PC-9 (cell line): ENCODE measurements around the gene PARVG. TPM values are rescaled to one million over a fixed set of nuclear protein-coding genes. Genes with fewer than 3 reads are reported as not detected.

Experiments used
- BruUV-seq: library from RNA; stranded (reverse); fragments of 400-500 nt; replicated peaks from 2 replicates; lab custom pipeline; 2021; lab: Mats Ljungman, UMichigan
- CTCF ChIA-PET: fragments of 300-600 bp; sonication (Branson Sonifier 250); formaldehyde crosslinking; loops from one replicate; lab custom pipeline; 2022; ENCODE audit warnings: antibody characterized with exemption; lab: Charles Lee
- POLR2A ChIA-PET: fragments of 300-600 bp; sonication (Branson Sonifier 250); formaldehyde crosslinking; loops from one replicate; lab custom pipeline; 2022; ENCODE audit warnings: antibody characterized with exemption; ENCODE audit not compliant: unreplicated experiment; lab: Charles Lee
- DNase-seq, 2 experiments: peaks; one replicate each; pipeline versions ENCODE4 v3.0.0 to v3.0.0-alpha.2; 2015 to 2022; ENCODE audit warnings: mixed read lengths in 1 of 2
- H2AFZ ChIP-seq: fragments of 200-600 bp; sonication (generic); 2 replicates; pipeline ENCODE4 v1.8.1; 2017; ENCODE audit warnings: antibody characterized with exemption
- H3F3A ChIP-seq: fragments of 200-600 bp; sonication (generic); 2 replicates; pipeline ENCODE4 v1.8.1; 2017; ENCODE audit warnings: antibody characterized with exemption, mild to moderate bottlenecking, low read depth; ENCODE audit not compliant: insufficient read depth
- H3K27ac ChIP-seq: fragments of 200-600 bp; sonication (generic); 2 replicates; pipeline ENCODE4 v1.6.1; 2016; ENCODE audit warnings: mixed run types
- H3K27me3 ChIP-seq: fragments of 200-600 bp; sonication (generic); 2 replicates; pipeline ENCODE4 v1.6.1; 2016; ENCODE audit warnings: low read depth, mixed run types; ENCODE audit not compliant: insufficient read depth
- H3K36me3 ChIP-seq: fragments of 200-600 bp; sonication (generic); 2 replicates; pipeline ENCODE4 v1.6.1; 2016; ENCODE audit warnings: low read depth, mixed run types
- H3K4me1 ChIP-seq: fragments of 200-600 bp; sonication (generic); replicated peaks from 2 replicates; pipeline ENCODE4 v1.6.1; 2016; ENCODE audit warnings: mixed run types; ENCODE audit not compliant: insufficient read depth
- H3K4me2 ChIP-seq: fragments of 200-600 bp; sonication (generic); 2 replicates; pipeline ENCODE4 v1.6.1; 2017; ENCODE audit warnings: mixed run types
- H3K4me3 ChIP-seq: fragments of 200-600 bp; sonication (generic); 2 replicates; pipeline ENCODE4 v1.6.1; 2016; ENCODE audit warnings: mixed run types
- H3K79me2 ChIP-seq: fragments of 200-600 bp; sonication (generic); 2 replicates; pipeline ENCODE4 v1.6.1; 2017; ENCODE audit warnings: low read depth, mixed run types
- H3K9me2 ChIP-seq: fragments of 200-600 bp; sonication (generic); 2 replicates; pipeline ENCODE4 v1.8.1; 2017; ENCODE audit warnings: mild to moderate bottlenecking; ENCODE audit not compliant: insufficient read depth
- H3K9me3 ChIP-seq: fragments of 200-600 bp; sonication (generic); 2 replicates; pipeline ENCODE4 v1.8.1; 2016; ENCODE audit warnings: low read depth; ENCODE audit not compliant: insufficient read depth
- H4K20me1 ChIP-seq: fragments of 200-600 bp; sonication (generic); 2 replicates; pipeline ENCODE4 v1.8.1; 2017; ENCODE audit not compliant: insufficient read depth
- EZH2 ChIP-seq: fragments of 200-600 bp; sonication (generic); IDR thresholded peaks from 2 replicates; pipeline ENCODE4 v1.8.0; 2017; ENCODE audit warnings: antibody characterized with exemption, low read depth
- intact Hi-C: fragments of 100-400 bp; cut with micrococcal nuclease; formaldehyde crosslinking; loops from one replicate; pipeline ENCODE4 v1.10.0; 2022; ENCODE audit not compliant: unreplicated experiment
- total RNA-seq: library from RNA; stranded (reverse); gene quantifications from 2 replicates; pipeline ENCODE4 v1.2.3, GENCODE V29; 2021
- TF ChIP-seq, protein P1 (sequence below): fragments of 200-600 bp; sonication (generic); conservative IDR thresholded peaks from 2 replicates; pipeline ENCODE4 v1.6.1; 2017; ENCODE audit warnings: mixed run types, antibody characterized with exemption, mild to moderate bottlenecking, moderate library complexity

The PARVG gene
- total RNA-seq, 1 experiment from 2014 or later = not detected

- intact Hi-C loops = no loop called here
- no peak overlapping the region for H2AFZ ChIP-seq
- DNase-seq = no peak
- no peaks in the 10 kb centered on the region for H3K36me3 ChIP-seq
- no peak overlapping the region for H3K4me3 ChIP-seq
- no peaks in the 10 kb centered on the region for H3K9me3 ChIP-seq
- H3K79me2 ChIP-seq = no peaks in the 10 kb centered on the region
- no TSS peak for BruUV-seq
- POLR2A ChIA-PET = no interaction called here
- H3K27ac ChIP-seq = no peak overlapping the region
- H3K4me1 ChIP-seq = no peaks in the 10 kb centered on the region
- no peaks in the 10 kb centered on the region for H4K20me1 ChIP-seq
- CTCF ChIA-PET = no interaction called here
- H3F3A ChIP-seq = no peaks in the 10 kb centered on the region
- H3K27me3 ChIP-seq = 0 out of 2 replicates have a peak, but pooled peaks cover 2% of the 10 kb centered on the region
- TF ChIP-seq EZH2 = no peak
- H3K9me2 ChIP-seq = no peaks in the 10 kb centered on the region
- no peak overlapping the region for H3K4me2 ChIP-seq
These were observed 63.6 kb downstream of the PARVG start for GRCh38 chr22:44244265-44244822.

- no peaks in the 10 kb centered on the region for H3K27me3 ChIP-seq
- H3K9me2 ChIP-seq = no peaks in the 10 kb centered on the region
- no peaks in the 10 kb centered on the region for H3K4me1 ChIP-seq
- no TSS peak for BruUV-seq
- no peaks in the 10 kb centered on the region for H3K79me2 ChIP-seq
- TF ChIP-seq, protein P1, sequence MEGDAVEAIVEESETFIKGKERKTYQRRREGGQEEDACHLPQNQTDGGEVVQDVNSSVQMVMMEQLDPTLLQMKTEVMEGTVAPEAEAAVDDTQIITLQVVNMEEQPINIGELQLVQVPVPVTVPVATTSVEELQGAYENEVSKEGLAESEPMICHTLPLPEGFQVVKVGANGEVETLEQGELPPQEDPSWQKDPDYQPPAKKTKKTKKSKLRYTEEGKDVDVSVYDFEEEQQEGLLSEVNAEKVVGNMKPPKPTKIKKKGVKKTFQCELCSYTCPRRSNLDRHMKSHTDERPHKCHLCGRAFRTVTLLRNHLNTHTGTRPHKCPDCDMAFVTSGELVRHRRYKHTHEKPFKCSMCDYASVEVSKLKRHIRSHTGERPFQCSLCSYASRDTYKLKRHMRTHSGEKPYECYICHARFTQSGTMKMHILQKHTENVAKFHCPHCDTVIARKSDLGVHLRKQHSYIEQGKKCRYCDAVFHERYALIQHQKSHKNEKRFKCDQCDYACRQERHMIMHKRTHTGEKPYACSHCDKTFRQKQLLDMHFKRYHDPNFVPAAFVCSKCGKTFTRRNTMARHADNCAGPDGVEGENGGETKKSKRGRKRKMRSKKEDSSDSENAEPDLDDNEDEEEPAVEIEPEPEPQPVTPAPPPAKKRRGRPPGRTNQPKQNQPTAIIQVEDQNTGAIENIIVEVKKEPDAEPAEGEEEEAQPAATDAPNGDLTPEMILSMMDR = no peak
- TF ChIP-seq EZH2 = no peak
- ChIA-PET POLR2A (no interaction called here), CTCF (no interaction called here)
- H3K4me3 ChIP-seq = no peak overlapping the region
- intact Hi-C loops = no loop called here
- H3K27ac ChIP-seq = no peak overlapping the region
- H4K20me1 ChIP-seq = no peaks in the 10 kb centered on the region
- H3K4me2 ChIP-seq = no peak overlapping the region
- no peak overlapping the region for H2AFZ ChIP-seq
- no peaks in the 10 kb centered on the region; the same call in 1 of the 2 replicates for H3K9me3 ChIP-seq
- no peaks in the 10 kb centered on the region for H3F3A ChIP-seq
- H3K36me3 ChIP-seq = no peaks in the 10 kb centered on the region
- DNase-seq = no peak
These were observed 64.7 kb downstream of the PARVG start for GRCh38 chr22:44245438-44245837.

DNA sequence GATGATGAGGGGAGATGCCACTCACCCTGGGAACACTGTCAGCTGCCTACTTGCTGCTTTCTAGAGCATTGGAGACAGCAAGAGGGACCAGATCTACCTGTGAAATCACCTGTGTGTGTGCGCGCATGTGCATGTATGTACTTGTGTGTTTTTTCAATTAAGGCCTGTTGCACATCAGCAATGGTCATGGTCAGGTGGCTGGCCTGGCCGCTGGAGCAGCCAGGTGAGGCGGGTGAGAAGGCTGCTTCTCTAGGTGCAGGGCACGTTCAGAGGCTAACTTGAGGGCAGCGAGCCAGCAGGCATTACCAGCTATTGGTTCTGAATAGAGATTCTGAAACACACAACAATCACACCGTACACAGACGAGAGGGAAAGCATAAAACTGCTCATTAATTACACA lies 65.1 kb downstream of the PARVG start:
- POLR2A ChIA-PET = no interaction called here
- H3K4me2 ChIP-seq = no peak overlapping the region
- no peaks in the 10 kb centered on the region for H3K4me1 ChIP-seq
- TF ChIP-seq EZH2 = no peak
- H3K36me3 ChIP-seq = no peaks in the 10 kb centered on the region
- no peaks in the 10 kb centered on the region for H4K20me1 ChIP-seq
- no peak overlapping the region for H2AFZ ChIP-seq
- H3K27ac ChIP-seq = no peak overlapping the region
- DNase-seq = no peak
- BruUV-seq = no TSS peak
- no peaks in the 10 kb centered on the region for H3F3A ChIP-seq
- H3K4me3 ChIP-seq = no peak overlapping the region
- no peaks in the 10 kb centered on the region; the same call in 1 of the 2 replicates for H3K9me3 ChIP-seq
- CTCF ChIA-PET = no interaction called here
- H3K79me2 ChIP-seq = no peaks in the 10 kb centered on the region
- H3K9me2 ChIP-seq = no peaks in the 10 kb centered on the region
- H3K27me3 ChIP-seq = no peaks in the 10 kb centered on the region
- intact Hi-C loops = no loop called here

DNA sequence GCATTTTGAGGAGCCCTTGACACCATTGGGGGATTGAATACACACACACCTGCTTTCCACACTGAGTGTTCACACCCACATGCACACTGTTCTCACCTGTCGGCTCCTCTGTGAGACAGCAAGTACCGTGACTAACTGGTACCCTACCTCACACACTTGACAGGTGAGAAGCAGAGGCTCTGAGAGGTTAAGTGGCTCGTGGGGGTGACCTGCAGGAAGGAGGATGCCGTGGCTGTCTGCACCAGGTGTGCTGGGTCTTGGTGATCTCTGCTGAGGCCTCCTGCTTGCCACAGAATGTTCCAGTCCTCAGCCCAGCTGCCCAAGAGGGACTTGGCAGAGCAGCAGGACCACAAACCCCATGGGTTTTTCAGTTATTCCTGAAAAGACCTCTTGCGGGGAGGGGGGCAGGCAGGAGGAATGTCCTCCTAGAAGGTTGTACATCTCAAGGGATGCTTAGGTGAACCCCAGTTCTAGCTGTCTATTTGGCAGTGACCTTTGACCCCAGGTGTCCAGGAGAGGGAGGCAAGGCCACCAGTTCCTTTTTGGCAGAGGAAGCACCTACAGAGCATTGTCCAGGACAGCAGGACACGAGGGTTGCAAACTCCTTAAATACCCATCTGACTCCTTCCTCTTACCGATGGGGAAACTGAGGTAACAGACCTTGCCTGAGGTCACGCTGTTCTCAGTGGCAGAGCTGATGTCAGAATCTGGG lies 66.0 kb downstream of the PARVG start:
- H3K9me2 ChIP-seq = no peaks in the 10 kb centered on the region
- H3F3A ChIP-seq = no peaks in the 10 kb centered on the region
- TF ChIP-seq, protein P1 = no peak
- TF ChIP-seq EZH2 = no peak
- ChIA-PET POLR2A (no interaction called here), CTCF (no interaction called here)
- no peak overlapping the region for H3K27ac ChIP-seq
- no peaks in the 10 kb centered on the region; the same call in 1 of the 2 replicates for H3K9me3 ChIP-seq
- H3K79me2 ChIP-seq = no peaks in the 10 kb centered on the region
- no peaks in the 10 kb centered on the region for H3K27me3 ChIP-seq
- BruUV-seq = no TSS peak
- H3K4me2 ChIP-seq = no peak overlapping the region
- DNase-seq = no peak
- no peak overlapping the region for H2AFZ ChIP-seq
- H3K4me3 ChIP-seq = no peak overlapping the region
- no peaks in the 10 kb centered on the region for H3K4me1 ChIP-seq
- intact Hi-C loops = no loop called here
- H4K20me1 ChIP-seq = no peaks in the 10 kb centered on the region
- H3K36me3 ChIP-seq = no peaks in the 10 kb centered on the region
